Right hindlimb (tissue), 1 donor: ENCODE results near the gene EGLN2.
"Not testable (repeated sequence)": the region's sequence is repeated elsewhere in the genome, so short reads cannot be mapped to it uniquely, and the experiment has no call there.

Experiments used
- DNase-seq: peaks from one replicate; pipeline ENCODE4 v3.0.0-alpha.2; 2018

The EGLN2 gene

DNA sequence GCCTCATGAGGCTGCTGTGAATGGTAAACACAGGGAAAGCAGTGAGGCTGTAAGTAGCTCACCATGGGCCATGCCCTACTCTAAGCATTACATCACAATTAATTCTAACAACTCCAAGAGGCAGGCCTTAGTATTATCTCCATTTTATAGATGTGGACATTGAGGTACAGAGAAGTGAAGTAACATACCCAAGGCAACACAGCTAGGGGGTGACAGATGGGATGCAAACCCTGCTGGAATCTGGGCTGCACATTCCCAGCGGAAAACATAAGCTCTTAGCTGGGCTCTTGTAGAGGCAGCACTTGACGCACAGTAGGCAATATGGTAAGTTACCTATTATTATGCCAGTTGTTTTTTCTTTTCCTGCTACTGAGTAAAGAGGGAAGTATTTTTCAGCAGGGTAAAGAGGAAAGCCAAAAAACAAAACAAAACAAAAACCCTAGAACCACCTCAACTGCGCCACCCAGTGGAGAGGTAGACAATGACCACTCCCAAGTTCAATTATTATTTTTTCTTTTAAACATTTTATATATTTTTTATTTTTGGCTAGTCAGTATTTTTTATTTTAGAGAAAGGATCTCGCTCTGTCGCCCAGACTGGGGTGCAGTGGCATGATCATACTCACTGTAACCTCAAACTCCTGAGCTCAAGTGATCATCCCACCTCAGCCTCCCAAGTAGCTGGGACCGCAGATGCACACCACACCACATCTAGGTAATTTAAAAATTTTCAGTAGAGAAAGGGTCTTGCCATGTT is 20.7 kb downstream of the EGLN2 start:
- DNase-seq: not testable (repeated sequence)

DNA sequence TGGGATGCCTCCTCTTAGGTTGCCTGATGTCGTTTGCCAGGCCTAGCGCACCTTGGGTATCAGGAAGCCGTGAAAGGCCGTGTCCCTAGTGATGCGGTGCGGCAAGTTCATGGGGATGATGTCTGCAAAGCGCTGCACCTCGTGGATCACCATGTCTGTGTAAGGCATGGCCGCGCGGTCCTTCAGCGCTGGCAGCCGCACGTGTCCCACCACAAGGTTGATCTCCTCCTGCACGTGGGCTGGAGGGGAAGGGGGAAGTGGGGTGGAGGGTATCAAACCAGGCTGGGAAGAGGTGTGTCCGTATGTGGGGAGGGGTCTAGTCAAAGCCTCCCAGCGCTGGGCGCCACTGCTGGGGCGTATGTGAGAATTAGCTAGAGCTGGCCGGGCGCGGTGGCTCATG is 23.2 kb downstream of the EGLN2 start:
- DNase-seq: no peak

DNA sequence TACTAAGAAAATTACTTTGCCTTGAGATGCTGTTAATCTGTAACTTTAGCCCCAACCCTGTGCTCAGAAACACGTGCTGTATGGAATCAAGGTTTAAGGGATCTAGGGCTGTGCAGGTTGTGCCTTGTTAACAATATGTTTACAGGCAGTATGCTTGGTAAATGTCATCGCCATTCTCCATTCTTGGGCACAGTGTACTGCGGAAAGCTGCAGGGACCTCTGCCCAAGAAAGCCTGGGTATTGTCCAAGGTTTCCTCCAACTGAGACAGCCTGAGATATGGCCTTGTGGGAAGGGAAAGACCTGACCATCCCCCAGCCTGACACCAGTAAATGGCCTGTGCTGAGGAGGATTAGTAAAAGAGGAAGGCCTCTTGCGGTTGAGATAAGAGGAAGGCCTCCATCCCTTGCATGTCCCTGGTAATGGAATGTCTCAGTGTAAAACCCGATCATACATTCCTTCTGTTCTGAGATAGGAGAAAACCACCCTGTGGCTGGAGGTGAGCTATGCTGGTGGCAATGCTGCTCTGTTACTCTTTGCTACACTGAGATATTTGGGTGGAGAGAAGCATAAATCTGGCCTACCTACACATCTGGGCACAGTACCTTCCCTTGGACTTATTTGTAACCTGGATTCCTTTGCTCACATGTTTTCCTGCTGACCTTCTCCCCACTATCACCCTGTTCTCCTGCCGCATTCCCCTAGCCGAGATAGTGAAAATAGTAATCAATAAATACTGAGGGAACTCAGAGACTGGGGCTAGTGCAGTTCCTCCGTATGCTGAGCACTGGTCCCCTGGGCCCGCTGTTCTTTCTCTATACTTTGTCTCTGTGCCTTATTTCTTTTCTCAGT is 23.9 kb downstream of the EGLN2 start:
- not testable (repeated sequence) for DNase-seq

DNA sequence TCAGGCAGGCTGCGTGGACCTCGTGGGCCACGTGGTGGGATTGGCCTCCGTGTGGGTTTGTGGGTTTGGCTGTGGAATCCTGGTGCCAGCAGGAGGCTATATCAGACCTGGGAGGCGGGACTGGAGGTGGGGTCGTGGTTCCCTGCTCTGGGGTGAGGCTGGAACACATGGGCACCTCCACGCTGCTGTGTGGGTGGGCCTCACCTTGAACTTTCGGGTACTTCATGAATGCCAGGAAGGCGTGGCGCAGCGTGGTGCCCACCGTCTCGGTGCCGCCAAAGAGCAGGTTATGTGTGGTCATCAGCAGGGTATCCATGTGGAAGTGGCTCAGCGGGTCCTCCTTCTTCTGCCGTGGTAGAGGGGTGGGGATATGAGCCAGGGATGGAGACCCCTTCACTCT is 25.9 kb downstream of the EGLN2 start:
- DNase-seq: not testable (repeated sequence)

DNA sequence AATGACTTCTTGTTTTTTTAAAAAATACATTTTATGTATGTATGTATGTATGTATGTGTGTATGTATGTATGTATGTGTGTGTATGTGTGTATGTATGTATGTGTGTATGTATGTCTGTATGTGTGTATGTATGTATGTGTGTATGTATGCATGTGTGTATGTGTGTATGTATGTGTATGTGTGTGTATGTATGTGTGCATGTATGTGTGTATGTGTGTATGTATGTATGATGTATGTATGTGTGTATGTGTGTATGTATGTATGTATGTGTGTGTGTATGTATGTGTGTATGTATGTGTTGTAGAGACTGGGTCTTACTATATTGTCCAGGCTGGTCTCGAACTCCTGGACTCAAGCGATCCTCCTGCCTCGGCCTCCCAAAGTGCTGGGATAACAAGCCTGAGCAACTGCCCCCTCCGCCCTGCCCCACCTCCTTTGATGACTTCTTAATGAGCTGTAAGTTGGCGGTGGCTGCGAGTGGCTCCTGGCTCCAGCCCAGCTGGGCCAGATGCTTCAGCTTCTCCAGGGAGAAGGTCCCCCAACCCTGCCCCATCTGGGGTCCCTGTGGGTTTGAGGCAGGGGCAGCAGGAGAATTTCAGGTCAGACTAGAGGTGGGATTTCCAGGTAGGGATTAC is 26.6 kb downstream of the EGLN2 start:
- DNase-seq: not testable (repeated sequence)

DNA sequence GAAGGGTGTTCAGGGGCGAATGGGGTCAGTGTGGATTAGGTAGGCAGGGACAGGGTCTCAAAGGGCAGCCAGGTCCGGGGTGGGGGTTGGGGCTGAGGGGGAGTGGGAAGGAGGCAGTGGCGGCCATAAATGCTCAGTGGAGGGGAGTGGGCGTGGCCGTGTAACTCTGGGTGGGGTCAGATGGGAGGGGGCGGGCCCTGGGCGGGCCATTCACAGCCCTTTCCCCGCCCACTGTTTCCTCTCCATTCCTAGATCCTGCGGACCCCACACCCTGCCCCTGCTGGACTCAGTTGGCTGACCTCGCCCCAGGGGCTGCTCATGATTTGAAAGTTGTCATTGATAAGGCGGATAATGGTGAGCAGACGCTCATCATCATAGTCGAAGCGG is 27.3 kb downstream of the EGLN2 start:
- not testable (repeated sequence) for DNase-seq

DNA sequence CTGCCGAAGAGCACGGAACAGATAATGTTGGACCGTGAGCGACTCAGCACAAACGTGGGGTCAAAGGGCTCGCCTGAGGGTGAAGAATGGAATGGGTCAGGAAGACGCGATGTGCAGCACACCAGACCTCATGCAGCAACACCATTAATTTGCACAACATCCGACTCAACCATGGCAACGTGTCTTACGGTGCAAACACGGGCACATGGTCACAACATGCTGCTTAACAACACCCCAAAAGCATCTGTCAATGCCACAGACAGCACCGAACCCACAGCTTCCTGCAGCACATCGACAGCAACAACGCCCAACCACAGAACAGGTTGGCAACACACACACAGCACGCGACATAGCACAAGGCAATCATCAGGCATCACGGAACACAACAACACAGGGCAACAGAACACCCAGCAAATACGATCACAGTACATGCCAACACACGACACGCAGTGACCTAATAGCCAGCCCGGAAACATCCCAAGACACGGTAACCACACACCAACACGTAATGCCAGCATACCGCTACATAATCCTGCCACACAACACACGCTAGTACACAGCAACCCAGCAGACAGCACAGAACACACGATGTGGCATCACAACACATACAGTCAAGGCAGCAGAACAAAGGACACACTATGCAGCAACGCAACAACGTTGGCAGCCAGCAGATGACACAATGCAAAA is 27.9 kb downstream of the EGLN2 start:
- DNase-seq: not testable (repeated sequence)

DNA sequence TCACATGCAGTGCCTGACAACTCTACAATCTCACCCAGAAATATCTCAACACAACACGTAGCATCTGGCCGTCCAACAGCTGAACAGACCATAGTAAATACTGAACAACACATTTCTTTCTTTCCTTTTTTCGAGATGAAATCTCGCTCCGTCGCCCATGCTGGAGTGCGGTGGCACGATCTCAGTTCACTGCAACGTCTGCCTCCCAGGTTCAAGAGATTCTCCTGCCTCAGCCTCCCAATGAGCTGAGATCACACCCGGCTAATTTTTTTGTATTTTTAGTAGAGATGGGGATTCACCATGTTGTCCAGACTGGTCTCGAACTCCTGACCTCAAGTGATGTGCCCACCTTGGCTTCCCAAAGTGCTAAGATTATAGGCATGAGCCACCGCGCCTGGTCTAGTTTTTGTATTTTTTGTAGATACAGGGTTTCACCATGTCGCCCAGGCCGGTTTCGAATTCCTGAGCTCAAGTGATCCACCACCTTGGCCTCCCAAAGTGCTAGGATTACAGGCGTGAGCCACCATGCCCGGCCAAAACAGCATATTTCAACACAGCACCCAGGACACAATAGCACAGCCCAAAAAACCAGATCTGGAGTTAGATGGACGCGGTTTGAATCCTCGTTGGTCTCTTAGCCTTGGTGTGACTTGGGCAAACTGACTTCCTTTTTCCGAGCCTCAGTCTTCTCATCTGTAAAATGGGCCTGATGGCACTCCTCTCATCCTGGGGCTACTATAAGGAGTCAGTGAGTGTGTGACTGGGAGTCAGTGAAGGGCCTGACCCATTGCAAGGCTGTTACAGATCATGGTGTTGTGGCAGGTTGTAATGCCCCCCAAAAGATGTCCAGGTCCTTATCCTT is 28.6 kb downstream of the EGLN2 start:
- no peak for DNase-seq

DNA sequence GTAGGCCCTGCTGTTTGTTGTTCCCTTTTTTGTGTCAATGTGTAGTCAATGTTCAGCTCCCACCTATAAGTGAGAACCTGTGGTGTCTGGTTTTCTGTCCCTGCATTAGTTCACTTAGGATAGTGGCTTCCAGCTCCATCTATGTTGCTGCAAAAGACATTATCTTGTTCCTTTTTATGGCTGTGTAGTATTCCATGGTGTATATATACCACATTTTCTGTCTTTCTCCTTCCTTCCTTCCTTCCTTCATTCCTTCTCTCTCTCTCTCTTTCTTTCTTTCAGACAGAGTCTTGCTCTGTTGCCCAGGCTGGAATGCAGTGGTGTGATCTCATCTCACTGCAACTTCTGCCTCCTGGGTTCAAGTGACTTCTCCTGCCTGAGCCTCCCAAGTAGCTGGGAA is 30.2 kb downstream of the EGLN2 start:
- DNase-seq: no peak

DNA sequence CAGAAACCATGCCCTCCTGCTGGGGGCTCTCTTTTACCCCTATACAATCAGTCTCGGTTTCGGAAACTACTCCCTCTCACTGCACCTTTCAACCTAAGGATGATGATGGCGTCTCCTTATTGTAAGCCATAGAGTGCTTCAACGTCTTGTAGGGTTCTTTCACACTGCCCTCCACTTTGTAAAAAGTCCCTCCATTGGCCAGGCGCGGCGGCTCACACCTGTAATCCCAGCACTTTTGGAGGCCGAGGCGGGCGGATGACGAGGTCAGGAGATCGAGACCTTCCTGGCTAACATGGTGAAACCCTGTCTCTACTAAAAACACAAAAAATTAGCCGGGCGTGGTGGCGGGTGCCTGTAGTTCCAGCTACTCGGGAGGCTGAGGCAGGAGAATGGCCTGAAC is 31.8 kb downstream of the EGLN2 start:
- DNase-seq: not testable (repeated sequence)

DNA sequence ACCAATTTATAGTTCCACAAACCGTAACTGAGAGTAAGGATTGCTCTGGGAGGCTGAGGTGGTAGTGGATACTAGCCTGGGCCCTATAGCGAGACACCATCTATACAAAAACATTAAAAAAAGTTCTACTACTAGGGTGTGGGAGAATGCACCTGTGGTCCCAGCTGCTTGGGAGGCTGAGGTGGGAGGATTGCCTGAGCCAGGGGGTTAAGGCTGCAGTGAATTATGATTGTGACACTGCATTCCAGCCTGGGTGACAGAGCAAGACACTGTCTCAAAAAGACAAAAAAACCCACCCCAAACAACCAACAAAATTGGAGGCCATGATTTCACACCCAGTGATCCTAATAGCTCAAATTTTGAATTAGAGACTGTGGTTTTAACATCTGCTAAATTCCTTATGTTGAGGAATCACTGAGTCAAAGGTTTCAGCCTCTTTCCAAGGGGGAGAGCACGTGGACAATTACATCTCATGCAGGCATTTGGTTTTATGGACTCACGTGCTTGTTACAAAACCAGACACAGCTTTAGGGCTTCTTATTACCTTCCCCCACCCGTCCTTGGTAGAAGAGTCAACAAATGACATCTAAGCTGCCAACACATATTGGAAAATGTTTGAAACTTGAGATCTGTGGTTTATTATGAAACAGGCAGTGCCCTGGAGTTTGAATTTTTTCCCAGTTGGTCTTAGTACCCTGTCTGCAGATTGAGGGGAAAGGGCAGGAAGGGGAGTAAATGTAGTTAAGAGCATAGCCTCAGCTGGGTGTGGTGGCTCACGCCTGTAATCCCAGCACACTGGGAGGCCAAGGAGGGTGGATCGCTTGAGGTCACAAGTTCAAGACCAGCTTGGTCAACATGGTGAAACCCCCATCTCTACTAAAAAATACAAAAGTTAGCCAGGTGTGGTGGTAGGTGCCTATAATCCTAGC is 32.8 kb downstream of the EGLN2 start:
- no peak for DNase-seq

DNA sequence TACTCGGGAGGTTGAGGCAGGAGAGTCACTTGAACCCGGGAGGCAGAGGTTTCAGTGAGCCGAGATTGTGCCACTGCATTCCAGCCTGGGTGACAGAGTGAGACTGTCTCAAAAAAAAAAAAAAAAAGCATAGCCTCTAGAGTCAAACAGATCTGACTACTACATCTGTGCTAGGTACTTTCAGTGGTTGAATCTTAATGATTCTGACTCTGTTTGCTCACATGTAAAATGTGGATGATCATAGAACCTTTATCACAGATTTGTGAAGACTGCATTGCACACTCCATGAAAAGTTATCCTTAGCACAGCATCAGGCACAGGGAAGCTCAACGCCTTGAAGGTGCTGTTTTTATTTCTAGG is 33.4 kb downstream of the EGLN2 start:
- not testable (repeated sequence) for DNase-seq

DNA sequence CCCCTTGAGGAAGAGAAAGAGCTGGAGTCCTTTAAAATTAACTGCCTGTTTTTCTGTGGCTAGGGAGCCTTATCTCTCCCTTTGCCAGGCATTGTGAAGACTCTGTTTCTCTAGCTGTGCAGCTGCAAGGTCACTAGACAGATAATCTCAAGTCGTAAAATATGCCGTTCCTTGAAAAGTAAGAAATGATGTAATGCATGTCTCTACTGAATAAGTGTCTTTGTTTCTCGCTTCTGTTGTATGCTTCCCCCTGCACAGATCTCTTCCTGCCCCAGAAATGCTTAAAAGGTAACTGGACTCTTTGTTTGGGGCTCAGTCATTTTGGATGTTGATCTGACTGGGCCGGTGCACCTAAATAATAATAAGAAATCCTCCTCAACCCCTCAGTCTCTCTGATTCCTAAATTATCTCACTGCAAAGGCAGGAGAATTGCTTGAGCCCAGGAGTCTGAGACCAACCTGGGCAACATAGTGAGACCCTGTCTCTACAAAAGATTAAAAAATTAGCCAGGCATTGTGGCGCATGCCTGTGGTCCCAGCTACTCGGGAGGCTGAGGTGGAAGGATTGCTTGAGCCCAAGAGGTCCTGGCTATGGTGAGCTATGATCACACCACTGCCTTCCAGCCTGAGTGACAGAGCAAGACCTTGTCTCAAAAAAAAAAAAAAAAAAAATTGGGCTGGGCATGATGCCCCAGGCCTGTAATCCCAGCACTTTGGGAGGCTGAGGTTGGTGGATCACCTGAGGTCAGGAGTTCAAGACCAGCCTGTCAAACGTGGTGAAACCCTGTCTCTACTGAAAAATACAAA is 34.9 kb downstream of the EGLN2 start:
- DNase-seq: not testable (repeated sequence)

DNA sequence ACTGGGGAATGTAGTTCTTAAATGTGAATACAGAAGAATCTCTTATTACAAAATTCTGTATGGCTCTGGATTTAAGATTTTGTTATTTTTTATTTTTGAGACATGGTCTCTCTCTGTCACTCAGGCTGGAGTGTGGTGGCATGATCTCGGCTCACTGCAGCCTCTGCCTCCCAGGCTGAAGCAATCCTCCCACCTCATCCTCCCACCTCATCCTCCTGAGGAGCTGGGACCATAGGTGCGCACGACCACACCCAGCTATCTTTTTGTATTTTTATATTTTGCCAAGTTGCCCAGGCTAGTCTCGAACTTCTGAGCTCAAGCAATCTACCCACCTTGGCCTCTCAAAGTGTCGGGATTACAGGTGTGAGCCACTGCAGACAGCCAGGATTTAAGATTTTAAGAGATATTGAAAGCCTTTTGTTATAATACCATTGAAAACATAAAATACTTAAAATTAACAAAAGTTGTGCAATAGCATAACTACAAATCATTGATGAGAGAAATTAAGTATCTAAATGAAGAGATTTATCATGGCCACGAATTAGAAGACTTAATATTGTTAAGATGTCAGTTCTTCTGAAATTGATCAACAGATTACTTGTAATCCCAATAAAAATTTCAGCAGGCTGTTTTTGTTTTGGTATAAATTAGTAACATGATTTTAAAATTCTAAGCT is 37.9 kb downstream of the EGLN2 start:
- DNase-seq: no peak

DNA sequence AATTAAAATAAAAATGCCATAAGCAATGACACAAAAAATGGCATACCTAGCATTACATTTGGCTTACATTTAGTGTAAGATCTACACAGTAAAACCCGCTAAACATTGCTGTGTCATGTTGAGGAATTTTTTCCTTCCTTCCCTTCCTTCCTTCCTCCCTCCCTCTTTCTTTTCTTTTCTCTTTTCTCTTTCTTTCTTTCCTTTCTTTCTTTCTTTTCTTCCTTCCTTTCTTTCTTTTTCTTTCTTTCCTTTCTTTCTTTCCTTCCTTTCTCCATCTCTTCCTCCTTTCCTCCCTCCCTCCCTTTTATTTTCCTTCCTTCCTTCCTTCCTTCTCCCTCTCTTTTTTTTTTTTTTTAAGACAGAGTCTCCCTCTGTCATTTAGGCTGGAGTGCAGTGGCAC is 39.5 kb downstream of the EGLN2 start:
- DNase-seq: not testable (repeated sequence)

DNA sequence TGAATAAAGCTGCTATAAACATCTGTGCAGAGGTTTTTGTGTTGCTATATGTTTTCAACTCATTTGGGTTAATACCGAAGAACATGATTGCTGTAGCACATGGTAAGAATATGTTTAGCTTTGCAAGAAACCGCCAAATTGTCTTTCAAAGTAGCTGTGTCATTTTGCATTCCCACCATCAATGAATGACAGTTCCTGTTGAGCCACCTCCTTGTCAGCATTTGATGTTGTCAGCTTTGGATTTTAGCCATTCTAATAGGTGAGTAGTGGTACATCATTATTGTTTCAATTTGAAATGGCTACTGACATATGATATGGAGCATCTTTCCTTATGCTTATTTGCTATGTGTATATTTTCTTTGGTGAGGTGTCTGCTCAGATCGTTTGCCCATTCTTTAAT is 43.0 kb downstream of the EGLN2 start:
- DNase-seq: not testable (repeated sequence)

DNA sequence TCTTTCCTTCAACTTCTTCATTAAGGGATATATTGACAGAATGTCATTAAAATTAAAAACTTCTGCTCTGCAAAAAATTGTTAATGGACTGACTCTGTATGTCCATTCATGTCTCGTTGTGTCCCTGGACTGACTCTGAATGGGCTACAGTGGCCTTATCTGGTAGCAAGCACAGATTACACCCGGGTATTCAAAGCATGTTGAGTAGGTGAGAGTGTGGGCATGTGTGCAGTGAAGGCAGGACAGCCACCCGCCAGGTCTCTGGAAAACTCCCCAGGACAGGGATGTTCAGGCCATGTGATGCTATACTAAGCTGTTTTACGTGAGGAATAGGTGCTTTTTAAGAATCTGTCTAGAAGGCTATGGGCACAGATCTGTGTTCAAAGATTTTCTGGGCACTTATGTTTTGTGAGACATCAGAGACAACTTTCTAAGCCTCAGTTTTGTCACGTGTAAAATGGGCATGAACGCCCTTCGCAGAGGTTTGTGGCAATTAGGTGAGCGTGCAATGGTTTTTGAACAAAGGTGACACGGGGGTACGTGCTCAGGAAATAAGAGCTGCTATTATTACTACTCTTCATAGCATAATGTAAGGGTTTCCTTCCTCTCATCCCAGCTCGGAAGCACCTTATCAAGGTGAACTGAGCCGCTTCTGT is 44.1 kb downstream of the EGLN2 start:
- not testable (repeated sequence) for DNase-seq

DNA sequence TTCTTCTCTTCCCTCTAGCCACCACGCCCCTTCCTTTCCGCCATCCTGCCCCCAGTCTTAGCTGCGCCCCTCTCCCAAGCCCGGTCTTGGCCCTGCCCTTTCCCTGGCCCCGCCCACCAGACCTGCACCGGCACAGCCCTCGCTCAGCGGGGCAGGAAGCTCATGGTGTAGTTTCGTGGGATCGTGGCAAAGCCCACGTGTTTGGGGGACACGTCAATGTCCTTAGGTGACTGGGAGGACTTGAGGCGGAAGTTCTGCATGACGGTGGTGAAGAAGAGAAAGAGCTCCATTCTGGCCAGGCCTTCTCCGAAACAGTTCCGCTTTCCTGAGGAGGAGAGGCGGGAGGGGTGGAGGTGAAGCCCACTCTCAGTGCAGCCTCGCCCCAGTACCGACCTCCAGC is 44.7 kb downstream of the EGLN2 start:
- not testable (repeated sequence) for DNase-seq

DNA sequence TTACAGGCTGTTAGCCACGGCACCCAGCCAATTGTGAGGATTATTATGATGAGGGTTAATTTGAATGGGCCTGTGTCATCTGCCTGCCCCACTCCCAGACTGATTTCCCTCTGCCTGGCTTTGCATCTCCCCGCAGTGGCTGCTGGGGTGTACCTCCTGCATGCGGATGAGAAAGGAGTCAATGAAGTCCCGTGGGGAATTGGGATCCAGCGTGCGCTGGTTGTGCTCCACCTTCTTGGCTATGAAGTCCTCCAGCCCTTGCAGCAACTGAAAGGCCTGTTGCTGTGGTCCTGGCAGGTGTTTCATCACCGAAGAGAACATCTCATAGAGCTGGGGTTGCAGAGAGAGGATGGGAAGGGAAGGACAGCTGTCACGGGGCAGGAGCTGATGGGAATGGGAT is 47.7 kb downstream of the EGLN2 start:
- not testable (repeated sequence) for DNase-seq
